Sigmoid colon (tissue), 7 donors: ENCODE data around the gene STK24. TPM values are rescaled to one million over a fixed set of nuclear protein-coding genes. Genes with fewer than 3 reads are reported as not detected.

ENCODE experiments used
- DNase-seq: peaks from one replicate; pipeline ENCODE4 v3.0.0-alpha.2; 2019
- H3K27ac ChIP-seq, 4 donors: fragments of 200-600 bp; sonication (generic); one replicate each; pipeline ENCODE4 v1.5.1; 2016 to 2019; ENCODE audit warnings: mild to moderate bottlenecking in 1 of 4
- H3K27me3 ChIP-seq, 3 donors: fragments of 200-600 bp; sonication (generic); one replicate each; pipeline ENCODE4 v1.5.1; 2019; ENCODE audit warnings: mild to moderate bottlenecking in 1 of 3
- H3K36me3 ChIP-seq, 4 donors: fragments of 200-600 bp; sonication (generic); one replicate each; pipeline ENCODE4 v1.5.1; 2016 to 2019
- H3K4me1 ChIP-seq, 4 donors: fragments of 200-600 bp; sonication (generic); one replicate each; pipeline ENCODE4 v1.5.1; 2017 to 2019
- H3K4me3 ChIP-seq, 4 donors: fragments of 200-600 bp; sonication (generic); one replicate each; pipeline ENCODE4 v1.5.1; 2017 to 2019; ENCODE audit warnings: mild to moderate bottlenecking in 2 of 4, moderate library complexity in 1 of 4
- H3K9me3 ChIP-seq, 4 donors: fragments of 200-600 bp in 3 of 4; sonication (generic) in 3 of 4; one replicate each; pipeline versions ENCODE4 v1.5.1 to v1.6.1; 2013 to 2019
- CTCF ChIP-seq, 4 experiments: fragments of 450-650 bp in 3 of 4; fragments of 200-600 bp in 1 of 4; IDR thresholded peaks; one replicate each; pipeline ENCODE4 v1.5.1; 2016 to 2019; ENCODE audit warnings: antibody characterized with exemption in 4 of 4, mild to moderate bottlenecking in 3 of 4, moderate library complexity in 2 of 4
- EP300 ChIP-seq, 4 donors: sonication (generic); formaldehyde crosslinking; IDR thresholded peaks; one replicate each; pipeline ENCODE4 v1.6.1; 2017; ENCODE audit warnings: antibody characterized with exemption in 4 of 4
- POLR2A ChIP-seq, 2 donors: fragments of 450-650 bp; IDR thresholded peaks; one replicate each; pipeline ENCODE4 v1.6.1; 2016; ENCODE audit warnings: antibody characterized with exemption in 2 of 2, mild to moderate bottlenecking in 2 of 2, moderate library complexity in 2 of 2
- POLR2AphosphoS5 ChIP-seq, 4 donors: sonication (generic); formaldehyde crosslinking; IDR thresholded peaks; one replicate each; pipeline ENCODE4 v1.6.1; 2017; ENCODE audit warnings: antibody characterized with exemption in 4 of 4
- WGBS, 2 donors: extraction: QIAGEN DNeasy Blood & Tissue Kit; methylation state at CpG; one replicate each; pipeline ENCODE4 v1.1.7; 2013; 5-methylcytosine and 5-hydroxymethylcytosine counted together
- intact Hi-C: fragments of 100-400 bp; cut with DNase I; formaldehyde crosslinking; loops from one replicate; pipeline ENCODE4 v1.15.1; 2023
- polyA plus RNA-seq, 3 donors: library from polyadenylated mRNA; stranded (reverse); fragments of 200-250 nt; gene quantifications; one replicate each; pipeline ENCODE4 v1.2.3, GENCODE V29; 2013
- total RNA-seq, 4 donors: library from RNA; depleted of rRNA; stranded (reverse); fragments of >200 nt; gene quantifications; one replicate each; pipeline ENCODE4 v1.1.0, GENCODE V29; 2016
- donor health status: healthy with polysubstance abuse.
- donor health status: Bipolar disorder and iron deficiency.
- donor health status: healthy.

Gene STK24
- total and polyA plus RNA-seq, 7 donors = 59.7 to 200 (median 78.9) TPM

- WGBS, 2 donors = 35 to 62% methylated on average over 28 of the region's 28 CpGs
- no peaks in the 10 kb centered on the region for H3K27me3 ChIP-seq
- H3K9me3 ChIP-seq = no peaks in the 10 kb centered on the region
- H3K4me3 ChIP-seq = no peak overlapping the region
- peak; percentile 94 for DNase-seq
- H3K27ac ChIP-seq = peak overlapping the region; percentile 73 to 88 (median 81)
- no peaks in the 10 kb centered on the region for H3K36me3 ChIP-seq
- TF ChIP-seq POLR2A (IDR thresholded peaks at IDR 0.05) (no peak), EP300 (IDR thresholded peaks at IDR 0.05) (peak; percentile 69 to 96 (median 88)), CTCF (IDR thresholded peaks at IDR 0.05) (no peak), POLR2AphosphoS5 (IDR thresholded peaks at IDR 0.05) (peak; percentile 68 to 82 (median 72))
- H3K4me1 ChIP-seq = peaks cover 0 to 100% (median 96%) of the 10 kb centered on the region in 4 donors
- intact Hi-C loops = loop anchor here (2.0 kb wide), 2 partner anchors 32 to 94 kb away; partner anchors contain the start of gene STK24
These were observed 94.1 kb downstream of the STK24 start for GRCh38 chr13:98482476-98483444.

GRCh38 chr13:98480915-98481877 is 95.7 kb downstream of the STK24 start:
- peak; percentile 82 for DNase-seq
- Histone ChIP-seq H3K27ac (peak overlapping the region in 3 of 4 donors; percentile 78 to 88 (median 84)), H3K36me3 (no peaks in the 10 kb centered on the region), H3K4me1 (peaks cover 0 to 100% (median 91%) of the 10 kb centered on the region in 4 donors), H3K27me3 (no peaks in the 10 kb centered on the region), H3K9me3 (no peaks in the 10 kb centered on the region), H3K4me3 (no peak overlapping the region)
- 63 to 70% methylated on average over 15 of the region's 15 CpGs for WGBS, 2 donors
- TF ChIP-seq CTCF (IDR thresholded peaks at IDR 0.05) = no peak
- peak in 2 of 4 donors; percentile 72 to 74 for TF ChIP-seq POLR2AphosphoS5 (IDR thresholded peaks at IDR 0.05)
- no peak for TF ChIP-seq POLR2A (IDR thresholded peaks at IDR 0.05)
- peak in 2 of 4 donors; percentile 42 to 49 for TF ChIP-seq EP300 (IDR thresholded peaks at IDR 0.05)
- intact Hi-C loops = no loop called here

- peak overlapping the region in 3 of 4 donors; percentile 70 to 88 (median 84) for H3K27ac ChIP-seq
- peaks cover 0 to 97% (median 89%) of the 10 kb centered on the region in 4 donors for H3K4me1 ChIP-seq
- intact Hi-C loops = no loop called here
- WGBS, 2 donors = 93 to 95% methylated on average over 8 of the region's 8 CpGs
- peak; percentile 61 for DNase-seq
- no peaks in the 10 kb centered on the region for H3K27me3 ChIP-seq
- H3K36me3 ChIP-seq = peaks cover 0 to 5% (median 4%) of the 10 kb centered on the region in 4 donors
- H3K9me3 ChIP-seq = no peaks in the 10 kb centered on the region
- H3K4me3 ChIP-seq = no peak overlapping the region
- no peak for TF ChIP-seq POLR2A (IDR thresholded peaks at IDR 0.05)
- TF ChIP-seq POLR2AphosphoS5 (IDR thresholded peaks at IDR 0.05) = no peak
- no peak for TF ChIP-seq EP300 (IDR thresholded peaks at IDR 0.05)
- no peak for TF ChIP-seq CTCF (IDR thresholded peaks at IDR 0.05)
These were observed 97.4 kb downstream of the STK24 start for GRCh38 chr13:98479496-98480003.
